NCI-H1417 treated with DMSO at 0.1 percent for 48 hours (cell line): ENCODE measurements around the gene TMPRSS6.
"Not testable (repeated sequence)": the region's sequence is repeated elsewhere in the genome, so short reads cannot be mapped to it uniquely, and the experiment has no call there.

Source experiments
- DNase-seq: peaks from one replicate; lab custom pipeline; 2025; lab: John Stamatoyannopoulos, UW

The TMPRSS6 gene

DNA sequence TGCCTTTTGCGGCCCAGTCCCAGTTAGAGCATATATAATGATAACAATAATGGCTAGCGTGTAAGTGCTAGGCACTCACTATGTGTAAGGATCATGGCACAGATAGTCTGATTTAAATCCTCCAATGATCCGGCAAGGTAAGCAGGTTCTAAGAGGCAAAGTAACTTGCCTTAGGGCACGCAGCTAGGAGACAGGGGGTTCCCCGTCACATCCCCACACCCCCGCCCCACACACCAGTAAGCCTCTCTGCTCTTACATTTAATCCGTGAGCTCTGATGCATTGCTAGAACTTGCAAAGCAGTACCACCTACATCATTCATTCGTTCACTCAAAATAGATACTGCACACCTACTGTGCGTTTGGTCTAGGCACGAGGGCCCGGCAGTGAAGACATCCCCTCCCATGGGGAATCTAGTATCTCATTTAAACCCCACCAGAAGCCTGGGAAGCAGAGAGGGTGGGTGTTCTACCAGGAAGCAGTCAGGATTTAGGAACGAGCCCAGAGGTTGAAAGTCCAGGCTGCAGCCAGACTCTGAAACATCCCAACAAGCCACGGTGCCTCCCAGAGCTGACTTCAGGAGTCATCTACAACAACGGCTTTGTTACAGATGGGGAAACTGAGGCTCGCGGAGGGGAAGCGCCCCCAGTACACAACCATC, 20.6 kb downstream of the TMPRSS6 start:
- no peak for DNase-seq

- DNase-seq: no peak
These were observed 21.4 kb downstream of the TMPRSS6 start for GRCh38 chr22:37088108-37088605.

GRCh38 chr22:37086184-37086583, 23.3 kb downstream of the TMPRSS6 start:
- no peak for DNase-seq

DNA sequence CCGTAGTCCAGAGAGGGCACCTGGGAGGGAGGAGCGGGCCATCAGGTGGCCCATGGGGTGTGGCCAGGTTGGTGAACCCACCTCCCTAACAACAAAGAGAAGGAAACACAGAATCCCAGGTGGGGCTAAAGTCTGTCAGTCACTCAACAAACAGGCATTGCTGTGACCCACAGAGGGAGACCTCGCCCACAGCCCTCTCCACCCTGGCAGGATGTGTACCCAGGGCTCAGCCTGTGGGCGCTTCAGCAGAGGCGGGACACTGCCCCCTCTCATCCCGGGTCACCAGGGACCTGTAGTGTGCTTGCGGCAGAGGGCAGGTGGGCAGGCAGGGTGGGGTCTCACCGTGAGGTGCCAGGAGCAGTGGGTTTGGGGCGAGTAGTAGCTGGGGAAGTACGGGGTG, 25.1 kb downstream of the TMPRSS6 start:
- DNase-seq: no peak

GRCh38 chr22:37083914-37084313, 25.6 kb downstream of the TMPRSS6 start:
- no peak for DNase-seq

GRCh38 chr22:37082251-37082873, 27.2 kb downstream of the TMPRSS6 start:
- no peak for DNase-seq

- no peak for DNase-seq
These were observed 28.7 kb downstream of the TMPRSS6 start for GRCh38 chr22:37080838-37081237.

- DNase-seq: no peak
These were observed 29.1 kb downstream of the TMPRSS6 start for GRCh38 chr22:37080438-37080837.

GRCh38 chr22:37079668-37080171, 29.8 kb downstream of the TMPRSS6 start:
- DNase-seq: no peak

DNA sequence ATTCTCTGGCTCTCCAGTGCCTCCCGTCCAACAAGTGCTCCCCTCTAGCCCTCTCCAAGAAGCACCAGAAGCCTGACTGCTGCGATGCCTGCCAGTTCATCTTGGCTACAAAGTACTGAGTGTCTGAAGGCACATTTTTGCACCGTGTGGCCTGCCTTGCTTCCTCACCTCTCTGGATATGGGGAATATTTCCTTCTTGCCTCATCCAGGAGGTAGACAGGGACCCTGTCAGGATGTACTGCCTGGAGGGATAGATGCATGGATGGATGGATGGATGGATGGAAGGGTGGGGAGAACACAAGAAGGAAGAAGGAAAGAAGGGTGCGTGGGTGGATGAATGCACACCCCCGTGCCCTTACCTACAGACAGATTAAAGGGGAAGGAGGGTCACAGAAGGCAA, 30.4 kb downstream of the TMPRSS6 start:
- no peak for DNase-seq

GRCh38 chr22:37077802-37078448, 31.6 kb downstream of the TMPRSS6 start:
- no peak for DNase-seq

DNA sequence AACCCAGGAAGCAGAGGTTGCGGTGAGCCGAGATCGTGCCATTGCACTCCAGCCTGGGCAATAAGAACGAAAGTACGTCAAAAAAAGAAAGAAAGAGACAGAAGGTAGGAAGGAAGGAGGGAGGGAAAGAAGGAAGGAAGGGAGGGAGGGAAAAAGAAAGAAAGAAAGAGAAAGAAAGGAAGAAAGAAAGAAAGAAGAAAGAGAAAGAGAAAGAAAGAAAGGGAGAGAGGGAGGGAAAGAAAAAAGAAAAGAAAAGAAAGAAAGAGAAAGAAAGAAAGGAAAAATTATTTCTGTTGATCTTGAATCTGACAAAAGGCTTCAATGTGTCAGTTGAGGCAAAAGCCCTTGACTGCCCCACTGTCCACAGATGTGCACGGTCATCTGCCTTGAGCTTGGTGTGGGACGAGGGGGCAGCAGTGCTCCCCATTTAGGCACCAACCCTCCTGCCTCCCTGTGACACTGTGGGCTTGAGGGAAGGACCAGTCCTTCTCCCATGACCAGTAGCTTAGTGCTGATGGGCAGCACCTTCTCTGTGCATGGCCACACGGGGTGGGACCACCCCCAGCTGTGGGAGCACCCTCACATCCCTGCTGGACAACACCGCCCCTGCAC, 33.6 kb downstream of the TMPRSS6 start:
- DNase-seq: no peak

- no peak for DNase-seq
These were observed 34.5 kb downstream of the TMPRSS6 start for GRCh38 chr22:37075046-37075445.

DNA sequence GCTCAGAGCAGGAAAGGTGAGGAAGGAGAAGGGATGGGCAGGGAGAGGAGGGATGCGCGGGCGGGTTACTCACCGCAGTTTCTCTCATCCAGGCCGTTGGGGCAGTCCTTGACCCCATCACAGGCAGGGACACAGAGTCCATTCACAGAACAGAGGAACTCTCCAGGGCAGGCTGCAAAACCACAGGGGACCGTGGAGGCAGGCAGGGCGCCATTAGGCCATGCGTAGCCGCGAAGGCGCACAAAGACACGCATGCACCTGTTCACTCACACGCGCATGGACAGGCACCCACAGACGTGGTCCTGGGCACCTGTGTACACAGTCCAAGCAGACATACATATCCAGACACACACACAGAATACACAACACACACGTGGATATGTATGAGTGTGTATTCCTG, 35.0 kb downstream of the TMPRSS6 start:
- no peak for DNase-seq

- no peak for DNase-seq
These were observed 36.8 kb downstream of the TMPRSS6 start for GRCh38 chr22:37072673-37073072.

DNA sequence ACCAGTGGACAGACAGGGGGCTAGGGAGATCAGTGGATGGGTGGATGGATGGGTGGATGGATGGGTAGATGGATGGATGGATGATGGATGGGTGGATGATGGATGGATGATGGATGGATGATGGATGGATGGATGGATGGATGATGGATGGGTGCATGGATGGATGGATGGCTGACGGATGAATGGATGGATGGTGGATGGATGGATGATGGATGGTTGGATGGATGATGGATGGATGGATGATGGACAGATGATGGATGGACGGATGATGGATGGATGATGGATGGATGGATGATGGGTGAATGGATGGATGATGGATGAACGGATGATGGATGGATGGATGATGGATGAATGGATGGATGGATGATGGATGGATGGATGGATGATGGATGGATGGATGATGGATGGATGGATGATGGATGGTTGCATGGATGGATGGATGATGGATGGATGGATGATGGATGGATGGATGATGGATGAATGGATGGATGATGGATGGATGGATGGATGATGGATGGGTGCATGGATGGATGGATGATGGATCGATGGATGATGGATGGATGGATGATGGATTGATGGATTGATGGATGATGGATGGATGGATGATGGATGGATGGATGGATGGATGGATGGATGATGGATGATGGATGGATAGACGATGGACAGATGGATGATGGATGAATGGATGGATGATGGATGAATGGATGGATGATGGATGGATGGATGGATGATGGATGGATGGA, 37.5 kb downstream of the TMPRSS6 start:
- not testable (repeated sequence) for DNase-seq

DNA sequence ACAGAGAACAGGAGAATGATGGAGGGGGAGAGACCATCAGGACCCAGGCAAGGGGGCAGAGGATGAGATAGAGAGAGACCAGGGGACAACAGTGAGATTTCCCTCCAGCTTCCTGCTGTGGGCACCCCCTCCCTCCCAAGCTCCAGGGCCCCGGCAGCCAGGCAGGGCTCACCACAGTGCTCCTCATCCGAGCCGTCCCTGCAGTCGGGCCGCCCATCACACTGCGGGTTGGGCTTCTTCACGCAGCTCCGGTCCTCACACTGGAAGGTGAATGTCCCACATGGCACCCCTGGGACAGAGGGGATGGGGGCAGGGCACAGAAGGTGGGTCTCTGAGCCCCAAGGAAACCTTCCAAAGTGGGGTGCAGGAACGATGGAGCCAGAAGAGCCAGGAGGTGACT, 38.8 kb downstream of the TMPRSS6 start:
- DNase-seq: no peak

- DNase-seq: no peak
These were observed 39.2 kb downstream of the TMPRSS6 start for GRCh38 chr22:37070334-37070733.

GRCh38 chr22:37069719-37070118, 39.8 kb downstream of the TMPRSS6 start:
- DNase-seq: no peak

DNA sequence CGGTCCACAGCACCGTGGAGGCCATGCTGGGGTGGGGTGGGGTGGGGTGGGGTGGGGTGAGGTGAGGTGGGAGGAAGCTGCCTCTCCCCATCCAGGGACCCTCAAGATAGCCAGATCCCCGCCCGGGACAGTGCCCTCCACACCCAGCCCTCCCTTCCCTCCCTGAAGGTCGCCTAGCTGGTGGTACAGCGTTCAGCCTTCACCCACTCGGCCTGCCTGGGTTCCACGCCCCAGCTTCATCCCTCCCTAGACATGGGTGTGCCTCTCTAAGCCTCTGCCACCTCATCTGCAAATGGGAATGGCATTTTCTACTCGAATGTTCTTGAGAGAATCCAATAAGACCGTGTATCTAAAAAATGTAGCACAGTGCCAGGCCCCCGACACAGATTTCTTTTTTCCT, 40.2 kb downstream of the TMPRSS6 start:
- DNase-seq: no peak

DNA sequence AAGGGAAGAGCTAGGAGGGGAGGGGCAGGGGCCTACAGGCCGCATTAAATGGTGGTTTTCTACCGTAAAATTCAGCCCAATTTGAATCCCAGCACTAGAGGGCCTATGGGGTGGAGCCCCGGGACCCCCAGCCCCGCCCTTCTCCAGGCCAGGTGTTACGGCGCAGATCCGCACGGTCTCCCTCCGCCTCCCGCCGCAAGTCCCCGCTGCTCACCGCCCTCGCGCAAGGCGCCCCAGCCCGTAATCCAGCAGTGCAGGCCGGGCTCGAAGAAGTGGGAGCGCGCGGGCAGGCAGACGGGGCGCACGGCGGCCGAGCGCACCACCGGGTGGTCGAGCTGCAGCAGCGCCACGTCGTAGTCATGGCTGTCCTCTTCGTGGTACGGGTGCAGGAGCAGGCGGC, 40.7 kb downstream of the TMPRSS6 start:
- DNase-seq: no peak

- DNase-seq: no peak
These were observed 42.1 kb downstream of the TMPRSS6 start for GRCh38 chr22:37067428-37067827.
